NCI-H146 (cell line): ENCODE measurements around the gene CDH12.
A peak's percentile ranks its signal among the peaks of the same experiment; 100 is the strongest.
"Not testable (repeated sequence)": the region's sequence is repeated elsewhere in the genome, so short reads cannot be mapped to it uniquely, and the experiment has no call there.

Experiments
- DNase-seq: peaks from one replicate; lab custom pipeline; 2025; lab: John Stamatoyannopoulos, UW

The CDH12 gene

GRCh38 chr5:22278164-22278563 is 575.0 kb downstream of the CDH12 start:
- no peak for DNase-seq

- no peak for DNase-seq
These were observed 576.1 kb downstream of the CDH12 start for GRCh38 chr5:22277006-22277405.

GRCh38 chr5:22265855-22266254 is 587.3 kb downstream of the CDH12 start:
- DNase-seq = not testable (repeated sequence)

GRCh38 chr5:22258139-22258538 is 595.0 kb downstream of the CDH12 start:
- DNase-seq = no peak

- no peak for DNase-seq
These were observed 602.6 kb downstream of the CDH12 start for GRCh38 chr5:22250528-22250927.

GRCh38 chr5:22249209-22249729 is 603.9 kb downstream of the CDH12 start:
- DNase-seq = no peak

GRCh38 chr5:22245770-22246169 is 607.4 kb downstream of the CDH12 start:
- DNase-seq = no peak

- peak; percentile 8 for DNase-seq
These were observed 610.6 kb downstream of the CDH12 start for GRCh38 chr5:22242532-22242931.

- no peak for DNase-seq
These were observed 615.1 kb downstream of the CDH12 start for GRCh38 chr5:22238047-22238446.

- no peak for DNase-seq
These were observed 626.7 kb downstream of the CDH12 start for GRCh38 chr5:22226423-22226822.

- DNase-seq = no peak
These were observed 630.1 kb downstream of the CDH12 start for GRCh38 chr5:22223079-22223478.

GRCh38 chr5:22213703-22214495 is 639.2 kb downstream of the CDH12 start:
- DNase-seq = peak; percentile 25

GRCh38 chr5:22212254-22212991 is 640.7 kb downstream of the CDH12 start:
- DNase-seq = not testable (repeated sequence)

GRCh38 chr5:22208463-22208862 is 644.7 kb downstream of the CDH12 start:
- not testable (repeated sequence) for DNase-seq

GRCh38 chr5:22188651-22189050 is 664.5 kb downstream of the CDH12 start:
- not testable (repeated sequence) for DNase-seq

GRCh38 chr5:22187632-22188228 is 665.4 kb downstream of the CDH12 start:
- not testable (repeated sequence) for DNase-seq

GRCh38 chr5:22169226-22169625 is 683.9 kb downstream of the CDH12 start:
- not testable (repeated sequence) for DNase-seq

- not testable (repeated sequence) for DNase-seq
These were observed 684.4 kb downstream of the CDH12 start for GRCh38 chr5:22168704-22169103.

- not testable (repeated sequence) for DNase-seq
These were observed 687.2 kb downstream of the CDH12 start for GRCh38 chr5:22165931-22166330.

- not testable (repeated sequence) for DNase-seq
These were observed 688.0 kb downstream of the CDH12 start for GRCh38 chr5:22164910-22165748.

- DNase-seq = not testable (repeated sequence)
These were observed 696.2 kb downstream of the CDH12 start for GRCh38 chr5:22156953-22157352.

GRCh38 chr5:22154779-22155178 is 698.4 kb downstream of the CDH12 start:
- not testable (repeated sequence) for DNase-seq
